ENCODE data around the gene CDT1.

- peak in 1 of 3 donors; percentile 40 for TF ChIP-seq POLR2A (IDR thresholded peaks at IDR 0.05)
- peak in 1 of 11 experiments; percentile 4 for TF ChIP-seq CTCF (IDR thresholded peaks at IDR 0.05 in 8 of 11, conservative IDR thresholded peaks at IDR 0.05 in 3 of 11)
These were observed 7.6 kb downstream of the CDT1 start for GRCh38 chr16:88810912-88811768.

All from spleen (tissue), 7 donors.